ENCODE measurements around the gene PACSIN3. TPM values are rescaled to one million over a fixed set of nuclear protein-coding genes. Genes with fewer than 3 reads are reported as not detected.

Gene PACSIN3
- total and polyA plus RNA-seq, 2 donors (not counting 3 experiments of a cell fraction or from before 2014, with no cell fraction given) = 15.2 to 27.2 TPM

GRCh38 chr11:47229161-47229560 lies 42.9 kb upstream of the PACSIN3 start:
- H3K27me3 ChIP-seq (ENCODE audit: control insufficient read depth in 2 of 2, insufficient read depth in 2 of 2, low read length in 2 of 2) = no peaks in the 10 kb centered on the region
- intact Hi-C loops (cut with micrococcal nuclease) (no loop called here), dilution Hi-C loops (cut with MboI; ENCODE audit: extremely low pct_ligation_motif_present, low sequenced_read_pairs) (no loop called here)
- TF ChIP-seq GATA2 (IDR thresholded peaks at IDR 0.05; ENCODE audit: insufficient read depth, insufficient read length, low read depth, low read length) (no peak), EZH2 (IDR thresholded peaks at IDR 0.05; ENCODE audit: borderline replicate concordance, low read depth, low read length, severe bottlenecking) (no peak), FOS (IDR thresholded peaks at IDR 0.05; ENCODE audit: borderline replicate concordance, insufficient read depth, low read length) (no peak), MYC (IDR thresholded peaks at IDR 0.05; ENCODE audit: low read depth, low read length) (no peak), JUN (IDR thresholded peaks at IDR 0.05; ENCODE audit: borderline replicate concordance, insufficient read depth, insufficient read length, low read depth) (no peak), POLR2A (IDR thresholded peaks at IDR 0.05; ENCODE audit: low read depth, low read length) (no peak), POLR2AphosphoS5 (IDR thresholded peaks at IDR 0.05; ENCODE audit: insufficient read depth, low read depth, low read length) (no peak), CTCF (IDR thresholded peaks at IDR 0.05; ENCODE audit: extremely low read depth in 1 of 2, insufficient read depth in 1 of 2, low read depth in 1 of 2, low read length in 2 of 2) (no peak)
- TF ChIP-seq, protein P1, sequence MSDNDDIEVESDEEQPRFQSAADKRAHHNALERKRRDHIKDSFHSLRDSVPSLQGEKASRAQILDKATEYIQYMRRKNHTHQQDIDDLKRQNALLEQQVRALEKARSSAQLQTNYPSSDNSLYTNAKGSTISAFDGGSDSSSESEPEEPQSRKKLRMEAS (IDR thresholded peaks at IDR 0.05; ENCODE audit: insufficient read depth, insufficient read length) = no peak
- DNase-seq (ENCODE audit: low read depth, low spot score) (no peak), FAIRE-seq (no peak)
- H4K20me1 ChIP-seq (replicated peaks; ENCODE audit: control insufficient read depth, extremely low read depth, insufficient read depth, low read length) = no peaks in the 10 kb centered on the region
- ChIA-PET CTCF (interaction anchor here (1.0 to 1.9 kb wide), 4 partner anchors 8 to 20 kb away, joined by 3 to 6 read pairs (median 4); partner anchors contain the start of genes ACP2 and DDB2), POLR2A (no interaction called here)
- no peak overlapping the region for H3K4me2 ChIP-seq (ENCODE audit: insufficient read depth, low read length)
- no peak overlapping the region for H2AFZ ChIP-seq (ENCODE audit: low read depth, low read length)
- no peaks in the 10 kb centered on the region for H3K79me2 ChIP-seq (ENCODE audit: control insufficient read depth, insufficient read depth, low read length)
- H3K9me1 ChIP-seq (replicated peaks; ENCODE audit: control insufficient read depth, extremely low read depth, insufficient read depth, low read length) = no peaks in the 10 kb centered on the region
- BruUV-seq (replicated peaks) = no TSS peak
- H3K4me3 ChIP-seq (replicated peaks in 1 of 3; ENCODE audit: insufficient read depth in 1 of 3, low read depth in 1 of 3, low read length in 3 of 3) = no peak overlapping the region
- H3K9ac ChIP-seq (replicated peaks; ENCODE audit: extremely low read depth, insufficient read depth, low read length) = no peak overlapping the region
- no peaks in the 10 kb centered on the region for H3K9me3 ChIP-seq (replicated peaks; ENCODE audit: control insufficient read depth, insufficient read depth, low read length)
- no peak overlapping the region for H3K27ac ChIP-seq (ENCODE audit: insufficient read depth, low read depth, low read length)
- peaks cover 6 to 10% of the 10 kb centered on the region in 2 experiments for H3K36me3 ChIP-seq (ENCODE audit: control insufficient read depth in 2 of 2, extremely low read depth in 1 of 2, insufficient read depth in 2 of 2, low read length in 2 of 2)
- H3K4me1 ChIP-seq (ENCODE audit: control insufficient read depth, extremely low read depth, insufficient read depth, low read length) = no peaks in the 10 kb centered on the region

Data from endothelial cell of umbilical vein (primary cell).